Activated gamma-delta T cell treated with anti-CD3 and anti-CD28 coated beads, Interleukin-2, amount 50 U/mL, for 16 hours (primary cell): ENCODE results near the gene UBE3D.
"Not testable (repeated sequence)": the region's sequence is repeated elsewhere in the genome, so short reads cannot be mapped to it uniquely, and the experiment has no call there.

Experiments
- DNase-seq: peaks from one replicate; pipeline ENCODE4 v3.0.0-alpha.2; 2020; ENCODE audit warnings: low read depth

The UBE3D gene

GRCh38 chr6:82872185-82872584 is 193.5 kb downstream of the UBE3D start:
- DNase-seq, result no peak

- no peak for DNase-seq
Observed at GRCh38 chr6:82870582-82871172, 195.0 kb downstream of the UBE3D start.

- no peak for DNase-seq
Observed at GRCh38 chr6:82869493-82869892, 196.1 kb downstream of the UBE3D start.

- no peak for DNase-seq
Observed at GRCh38 chr6:82867946-82868345, 197.7 kb downstream of the UBE3D start.

GRCh38 chr6:82866446-82866845 is 199.2 kb downstream of the UBE3D start:
- DNase-seq, result no peak

GRCh38 chr6:82865461-82865860 is 200.2 kb downstream of the UBE3D start:
- DNase-seq, result no peak

- no peak for DNase-seq
Observed at GRCh38 chr6:82863781-82864180, 201.9 kb downstream of the UBE3D start.

- no peak for DNase-seq
Observed at GRCh38 chr6:82862543-82862942, 203.1 kb downstream of the UBE3D start.

GRCh38 chr6:82861121-82861520 is 204.5 kb downstream of the UBE3D start:
- DNase-seq, result no peak

GRCh38 chr6:82856077-82856476 is 209.6 kb downstream of the UBE3D start:
- DNase-seq, result not testable (repeated sequence)

- DNase-seq, result not testable (repeated sequence)
Observed at GRCh38 chr6:82852904-82853303, 212.7 kb downstream of the UBE3D start.

- DNase-seq, result no peak
Observed at GRCh38 chr6:82843291-82843885, 222.3 kb downstream of the UBE3D start.

- no peak for DNase-seq
Observed at GRCh38 chr6:82842721-82843120, 222.9 kb downstream of the UBE3D start.
